Osteocyte (in vitro differentiated cells): ENCODE results near the gene TOM1L2. TPM values are rescaled to one million over a fixed set of nuclear protein-coding genes. Genes with fewer than 3 reads are reported as not detected.

ENCODE experiments used
- DNase-seq: peaks from one replicate; pipeline ENCODE4 v3.0.0; 2021; ENCODE audit warnings: mixed read lengths; ENCODE audit not compliant: unreplicated experiment; ENCODE audit errors: extremely low spot score
- H3K27ac Mint-ChIP-seq: one replicate; pipeline ENCODE4 v1.8.0; 2021; ENCODE audit warnings: mild to moderate bottlenecking, mixed read lengths; ENCODE audit not compliant: unreplicated experiment
- H3K27me3 Mint-ChIP-seq: one replicate; pipeline ENCODE4 v1.8.0; 2021; ENCODE audit warnings: mixed read lengths; ENCODE audit not compliant: unreplicated experiment
- H3K36me3 Mint-ChIP-seq: one replicate; pipeline ENCODE4 v1.8.0; 2021; ENCODE audit warnings: mixed read lengths; ENCODE audit not compliant: unreplicated experiment
- H3K4me1 Mint-ChIP-seq: one replicate; pipeline ENCODE4 v1.8.0; 2021; ENCODE audit warnings: mixed read lengths; ENCODE audit not compliant: unreplicated experiment
- H3K4me3 Mint-ChIP-seq: one replicate; pipeline ENCODE4 v1.8.0; 2021; ENCODE audit warnings: mild to moderate bottlenecking, moderate library complexity, mixed read lengths; ENCODE audit not compliant: unreplicated experiment
- H3K9me3 Mint-ChIP-seq: one replicate; pipeline ENCODE4 v1.8.0; 2021; ENCODE audit warnings: mixed read lengths; ENCODE audit not compliant: unreplicated experiment
- total RNA-seq: library from RNA; stranded (reverse); gene quantifications from 2 replicates; pipeline ENCODE4 v1.2.1, GENCODE V29; 2021
- TF ChIP-seq, protein P1 (sequence below): fragments of 200-600 bp; sonication (generic); IDR thresholded peaks from 2 replicates; pipeline ENCODE4 v1.5.0; 2021; ENCODE audit warnings: antibody characterized with exemption, mild to moderate bottlenecking, moderate library complexity

Gene TOM1L2
- total RNA-seq, 1 donor from 2014 or later = 69.7 TPM

DNA sequence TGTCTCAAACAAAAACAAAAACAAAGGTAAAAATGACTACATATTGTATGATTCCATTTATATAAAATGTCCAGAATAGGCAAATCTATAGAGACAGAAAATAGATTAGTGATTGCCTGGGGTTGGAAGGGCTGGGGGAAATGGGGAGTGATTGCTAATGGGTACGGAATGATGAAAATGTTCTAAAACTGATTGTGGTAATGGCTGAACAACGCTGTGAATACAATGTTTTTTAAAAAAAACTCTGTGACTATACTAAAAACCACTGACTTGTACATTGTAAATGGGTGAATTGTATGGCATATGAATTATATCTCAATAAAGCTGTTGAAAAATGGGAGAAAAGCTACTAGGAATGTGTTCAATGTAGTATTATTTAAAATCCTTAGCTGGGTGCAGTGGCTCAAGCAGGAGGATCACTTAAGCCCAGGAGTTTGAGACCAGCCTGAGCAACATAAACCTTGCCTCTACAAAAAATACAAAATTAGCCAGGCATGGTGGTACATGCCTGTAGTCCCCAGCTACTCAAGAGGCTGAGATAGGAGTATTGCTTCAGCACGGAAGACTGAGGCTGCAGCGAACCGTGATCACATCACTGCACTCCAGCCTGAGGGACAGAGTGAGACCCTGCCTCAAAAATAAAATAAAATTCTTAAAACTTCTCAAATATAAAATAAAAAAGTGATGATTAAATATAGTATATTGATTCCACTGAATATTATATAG is 47.9 kb downstream of the TOM1L2 start:
- Mint-ChIP-seq H3K4me1 (peaks cover 83% of the 10 kb centered on the region), H3K27me3 (no peaks in the 10 kb centered on the region), H3K36me3 (peaks cover 4% of the 10 kb centered on the region), H3K27ac (no peak overlapping the region), H3K4me3 (no peak overlapping the region), H3K9me3 (no peaks in the 10 kb centered on the region)
- no peak for DNase-seq
- TF ChIP-seq, protein P1, sequence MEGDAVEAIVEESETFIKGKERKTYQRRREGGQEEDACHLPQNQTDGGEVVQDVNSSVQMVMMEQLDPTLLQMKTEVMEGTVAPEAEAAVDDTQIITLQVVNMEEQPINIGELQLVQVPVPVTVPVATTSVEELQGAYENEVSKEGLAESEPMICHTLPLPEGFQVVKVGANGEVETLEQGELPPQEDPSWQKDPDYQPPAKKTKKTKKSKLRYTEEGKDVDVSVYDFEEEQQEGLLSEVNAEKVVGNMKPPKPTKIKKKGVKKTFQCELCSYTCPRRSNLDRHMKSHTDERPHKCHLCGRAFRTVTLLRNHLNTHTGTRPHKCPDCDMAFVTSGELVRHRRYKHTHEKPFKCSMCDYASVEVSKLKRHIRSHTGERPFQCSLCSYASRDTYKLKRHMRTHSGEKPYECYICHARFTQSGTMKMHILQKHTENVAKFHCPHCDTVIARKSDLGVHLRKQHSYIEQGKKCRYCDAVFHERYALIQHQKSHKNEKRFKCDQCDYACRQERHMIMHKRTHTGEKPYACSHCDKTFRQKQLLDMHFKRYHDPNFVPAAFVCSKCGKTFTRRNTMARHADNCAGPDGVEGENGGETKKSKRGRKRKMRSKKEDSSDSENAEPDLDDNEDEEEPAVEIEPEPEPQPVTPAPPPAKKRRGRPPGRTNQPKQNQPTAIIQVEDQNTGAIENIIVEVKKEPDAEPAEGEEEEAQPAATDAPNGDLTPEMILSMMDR = no peak

DNA sequence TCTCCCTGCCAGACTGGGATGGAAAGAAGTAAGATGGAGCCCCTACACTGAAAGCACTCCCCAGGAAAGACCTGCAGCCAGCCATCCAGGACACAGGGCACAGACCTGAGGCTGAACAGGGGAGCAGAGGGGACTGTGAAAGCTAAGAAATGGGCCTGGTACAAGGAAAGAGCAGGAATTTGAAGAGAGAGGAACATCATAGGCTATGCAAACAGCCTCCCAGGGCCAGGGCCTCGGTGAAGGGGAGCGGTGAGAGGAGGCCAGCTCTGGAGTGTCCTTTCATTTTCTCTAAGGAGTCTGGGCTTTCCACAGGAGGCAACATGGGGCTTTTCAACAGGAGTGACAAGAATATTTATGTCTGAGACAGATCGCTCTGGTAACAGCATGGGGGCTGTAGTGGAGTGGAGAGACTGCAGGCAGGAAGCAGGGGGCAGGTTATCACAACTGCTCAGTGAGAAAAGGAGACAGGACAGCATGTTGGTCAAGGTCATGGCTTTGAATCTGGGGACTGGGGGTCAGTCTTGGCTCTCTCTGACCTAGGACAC is 50.1 kb downstream of the TOM1L2 start:
- H3K4me1 Mint-ChIP-seq = peaks cover 80% of the 10 kb centered on the region
- H3K27me3 Mint-ChIP-seq = no peaks in the 10 kb centered on the region
- peak overlapping the region; percentile 97 for H3K27ac Mint-ChIP-seq
- no peak for DNase-seq
- TF ChIP-seq, protein P1 = no peak
- peak overlapping the region; percentile 3 for H3K4me3 Mint-ChIP-seq
- peaks cover 2% of the 10 kb centered on the region for H3K36me3 Mint-ChIP-seq
- no peaks in the 10 kb centered on the region for H3K9me3 Mint-ChIP-seq

DNA sequence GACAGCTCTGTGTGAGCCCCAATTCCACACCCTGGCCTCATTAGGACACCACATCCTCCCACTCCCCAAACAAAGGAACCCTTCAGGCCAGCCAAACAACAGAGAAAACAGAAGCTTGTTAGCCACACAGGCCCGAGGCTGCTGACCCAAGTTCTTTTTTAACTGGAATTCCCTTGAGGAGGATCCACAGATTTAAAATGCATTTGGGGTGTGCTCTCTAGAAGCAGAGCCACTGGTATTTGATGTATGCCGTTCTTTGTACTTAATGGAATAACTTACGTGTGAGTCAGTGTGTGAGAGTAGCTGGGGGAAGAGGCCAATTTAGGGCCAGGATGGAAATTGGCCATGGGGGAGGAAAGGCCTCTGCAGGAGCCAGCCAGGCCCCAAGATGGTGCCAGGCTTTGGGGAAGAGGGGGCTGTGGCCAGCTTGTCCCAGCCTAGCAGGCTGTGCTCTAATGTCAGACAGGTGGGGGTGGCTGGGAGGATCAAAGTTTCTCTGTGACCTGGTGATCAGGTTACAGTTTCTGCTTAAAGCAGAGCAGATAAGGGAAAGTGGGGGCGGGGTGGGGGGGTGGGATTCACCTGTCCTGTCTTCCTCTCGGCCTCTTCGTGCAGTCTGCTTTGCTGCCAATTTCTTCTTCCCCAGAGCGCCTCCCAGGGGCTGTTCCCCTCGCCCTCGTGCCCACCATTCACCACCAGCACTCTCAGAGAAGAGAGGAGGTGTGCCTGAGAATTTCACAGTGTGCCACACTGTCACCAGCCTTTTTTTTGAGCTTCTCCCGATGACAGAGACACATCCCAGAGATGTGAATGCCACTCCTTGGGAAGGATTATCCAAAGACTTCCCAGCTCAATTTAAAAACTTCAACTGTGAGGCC is 50.8 kb downstream of the TOM1L2 start:
- TF ChIP-seq, protein P1 = no peak
- Mint-ChIP-seq H3K27me3 (no peaks in the 10 kb centered on the region), H3K4me3 (peak overlapping the region; percentile 51), H3K9me3 (no peaks in the 10 kb centered on the region), H3K4me1 (peaks cover 74% of the 10 kb centered on the region), H3K27ac (peak overlapping the region; percentile 97), H3K36me3 (peaks cover 2% of the 10 kb centered on the region)
- no peak for DNase-seq

DNA sequence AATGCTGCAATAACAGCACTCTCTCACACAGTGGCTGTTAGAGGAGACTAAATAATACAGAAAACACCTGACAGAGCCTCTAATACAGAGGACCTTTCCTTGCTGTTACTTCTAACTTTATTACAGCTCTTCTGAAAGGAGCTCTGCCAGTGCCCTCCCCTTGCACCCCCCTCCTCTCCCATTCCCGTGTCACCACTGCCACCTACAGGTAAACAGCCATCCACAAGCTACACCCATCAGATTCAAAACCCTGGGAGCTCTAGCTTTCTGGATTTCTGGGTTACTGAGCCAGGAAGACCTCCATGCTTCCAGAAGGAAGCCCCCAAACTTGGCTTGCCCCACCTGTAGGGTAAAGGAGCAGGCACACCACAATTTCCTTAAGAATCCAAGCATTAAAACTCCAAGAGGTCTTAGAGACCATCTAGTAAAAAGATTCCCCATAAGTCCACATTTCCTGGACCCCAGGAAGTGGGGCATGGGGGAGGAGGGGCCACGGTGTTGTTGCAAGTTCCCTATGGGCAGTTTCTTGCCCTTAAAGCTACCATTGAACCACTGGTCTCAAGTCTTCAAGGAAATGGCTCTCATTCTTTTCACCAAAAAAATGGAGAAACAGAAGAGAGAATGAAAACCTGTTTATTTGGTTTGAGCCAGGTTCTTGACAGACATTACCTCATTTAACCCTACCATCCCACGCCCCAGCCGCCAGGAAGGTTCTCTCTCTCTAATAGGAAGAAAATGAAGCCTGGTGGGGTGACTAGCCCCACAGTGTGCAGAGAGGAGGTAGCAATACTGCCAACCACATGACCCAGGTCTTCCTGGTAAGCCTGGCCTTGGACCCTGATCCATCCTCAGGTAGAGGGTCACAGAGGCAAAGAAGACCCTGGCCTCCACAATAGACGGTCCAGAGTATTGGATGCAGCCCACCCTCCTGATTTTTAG is 52.8 kb downstream of the TOM1L2 start:
- Mint-ChIP-seq H3K27ac (peak overlapping the region; percentile 27), H3K4me3 (no peak overlapping the region), H3K27me3 (no peaks in the 10 kb centered on the region), H3K9me3 (no peaks in the 10 kb centered on the region), H3K4me1 (peaks cover 72% of the 10 kb centered on the region), H3K36me3 (peaks cover 2% of the 10 kb centered on the region)
- TF ChIP-seq, protein P1 = peak; percentile 82
- no peak for DNase-seq
